ENCODE measurements around the gene PRPSAP1.
"Not testable (repeated sequence)": the region's sequence is repeated elsewhere in the genome, so short reads cannot be mapped to it uniquely, and the experiment has no call there.

PRPSAP1 gene

DNA sequence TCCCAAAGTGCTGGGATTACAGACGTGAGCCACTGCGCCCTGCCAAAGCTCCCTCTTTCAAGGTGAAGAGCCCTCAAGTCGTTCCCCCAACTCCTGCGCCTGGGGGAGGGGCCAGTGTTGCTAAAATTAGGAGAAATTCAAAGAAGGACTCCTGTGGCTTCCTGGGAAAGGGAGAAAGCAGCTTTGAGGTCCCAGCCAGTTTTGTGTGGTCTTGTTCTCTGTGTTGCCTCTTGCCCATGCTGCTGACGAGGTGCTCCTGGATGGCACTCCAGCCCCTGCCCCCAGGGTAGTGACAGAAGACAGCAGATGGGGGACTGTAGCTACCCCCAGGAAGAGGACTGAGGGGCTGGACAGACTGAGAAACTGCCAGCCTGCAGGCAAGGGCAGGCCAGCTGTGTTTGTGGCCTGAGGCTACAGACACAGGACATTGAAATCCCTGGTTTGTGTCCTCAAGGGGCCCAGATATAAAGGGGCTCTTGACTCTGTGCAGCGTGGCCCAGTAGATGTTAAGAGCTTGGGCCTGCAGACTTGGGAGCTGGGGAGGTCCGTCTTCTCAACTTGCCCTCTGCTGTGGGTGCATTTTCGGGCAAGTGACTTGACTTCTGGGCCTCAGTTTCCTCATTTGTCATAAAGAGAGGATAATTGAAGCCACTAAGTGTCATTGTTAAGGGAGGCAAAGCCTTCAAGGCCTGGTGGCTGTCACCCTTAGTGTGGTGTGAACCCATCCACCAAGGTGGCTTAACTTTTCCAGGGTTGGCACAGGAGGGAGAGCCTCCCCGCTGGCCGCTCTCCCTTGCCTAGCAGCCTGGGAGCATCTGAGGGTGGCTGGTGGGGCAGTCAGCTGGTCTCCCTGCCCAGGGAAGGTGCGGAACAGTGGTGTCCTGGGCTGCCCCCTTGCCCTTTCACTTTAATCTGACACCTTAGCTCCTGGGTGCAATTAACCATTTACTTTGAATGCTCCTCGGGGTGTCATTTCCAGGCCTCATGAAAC is 84.4 kb downstream of the PRPSAP1 start:
- H3K36me3 ChIP-seq, result peaks cover 21 to 48% (median 36%) of the 10 kb centered on the region in 11 experiments; a peak in 21 of 22 replicates
- peak overlapping the region; percentile 95 to 100 (median 99) for H3K9ac ChIP-seq
- H3K27ac ChIP-seq, result peak overlapping the region; percentile 88 to 99 (median 98)
- no peaks in the 10 kb centered on the region for H3K9me3 ChIP-seq (replicated peaks in 1 of 11)
- peaks cover 74 to 81% (median 77%) of the 10 kb centered on the region in 10 experiments for H3K4me1 ChIP-seq
- peaks cover 0 to 55% (median 11%) of the 10 kb centered on the region in 11 experiments; a peak in 12 of 22 replicates for H4K20me1 ChIP-seq
- no peaks in the 10 kb centered on the region for H3K27me3 ChIP-seq
- H3K4me3 ChIP-seq, result peak overlapping the region; percentile 38 to 97 (median 92)
- TF ChIP-seq Cebpa-rat (IDR thresholded peaks at IDR 0.05), result no peak
- H3K4me2 ChIP-seq, result peak overlapping the region; percentile 91 to 100 (median 98)

DNA sequence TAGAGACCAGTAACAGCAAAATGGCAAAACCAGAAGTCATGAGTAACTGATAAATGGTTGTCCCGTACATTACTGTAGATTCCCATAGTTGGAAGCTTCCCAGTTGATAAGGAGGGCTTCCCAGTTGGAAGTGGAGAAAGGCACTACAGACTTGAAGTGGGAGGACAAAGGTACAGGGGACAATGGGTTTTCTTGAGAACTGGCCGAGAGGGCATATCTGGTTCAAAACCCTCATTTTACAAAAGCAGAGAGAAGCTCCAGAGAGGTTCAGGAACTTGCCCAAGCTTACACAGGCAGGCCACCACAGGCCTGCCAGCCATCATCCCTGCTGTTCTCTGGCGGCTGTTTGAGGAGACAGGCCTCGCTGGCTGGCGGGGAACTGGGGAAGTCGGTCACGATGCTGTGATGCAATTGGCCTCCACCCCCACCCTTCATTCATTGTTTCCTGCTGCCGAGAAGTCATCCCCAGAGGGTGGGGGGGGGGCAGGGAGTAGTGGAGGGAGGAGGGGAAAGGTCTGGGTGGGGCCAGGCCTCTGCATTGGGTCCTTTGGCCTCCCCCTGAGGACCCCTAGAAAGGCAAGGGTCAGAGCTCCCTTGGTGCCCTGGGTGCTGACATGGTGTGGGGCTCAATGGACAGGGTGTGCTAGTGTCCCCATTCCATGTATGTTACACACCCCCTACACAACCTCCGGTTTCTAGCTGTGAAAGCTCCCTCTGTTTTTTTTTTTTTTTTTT is 85.5 kb downstream of the PRPSAP1 start:
- H3K9me3 ChIP-seq (replicated peaks in 1 of 11), result no peaks in the 10 kb centered on the region
- H3K27me3 ChIP-seq, result no peaks in the 10 kb centered on the region
- peak overlapping the region; percentile 88 to 99 (median 98) for H3K27ac ChIP-seq
- H3K4me1 ChIP-seq, result peaks cover 74 to 81% (median 78%) of the 10 kb centered on the region in 10 experiments
- peak overlapping the region; percentile 91 to 100 (median 98) for H3K4me2 ChIP-seq
- TF ChIP-seq Cebpa-rat (IDR thresholded peaks at IDR 0.05), result peak in 9 of 11 experiments; percentile 19 to 88 (median 71); a peak in 14 of 22 replicates
- peak overlapping the region; percentile 95 to 100 (median 99) for H3K9ac ChIP-seq
- peak overlapping the region; percentile 84 to 97 (median 94) for H3K4me3 ChIP-seq
- peaks cover 21 to 48% (median 36%) of the 10 kb centered on the region in 11 experiments; a peak in 21 of 22 replicates for H3K36me3 ChIP-seq
- peaks cover 0 to 44% (median 11%) of the 10 kb centered on the region in 11 experiments; a peak in 12 of 22 replicates for H4K20me1 ChIP-seq

DNA sequence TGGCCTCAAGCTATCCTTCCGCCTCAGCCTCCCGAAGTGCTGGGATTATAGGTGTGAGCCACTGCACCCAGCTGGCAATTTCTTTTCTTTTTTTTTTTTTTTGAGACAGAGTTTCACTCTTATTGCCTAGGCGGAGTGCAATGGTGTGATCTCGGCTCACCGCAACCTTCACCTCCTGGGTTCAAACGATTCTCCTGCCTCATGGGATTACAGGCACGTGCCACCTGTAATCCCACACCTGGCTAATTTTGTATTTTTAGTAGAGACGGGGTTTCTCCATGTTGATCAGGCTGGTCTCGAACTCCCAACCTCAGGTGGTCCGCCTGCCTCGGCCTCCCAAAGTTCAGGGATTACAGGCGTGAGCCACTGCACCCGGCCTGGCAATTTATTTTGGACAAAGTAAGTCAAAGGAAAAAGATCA is 86.1 kb downstream of the PRPSAP1 start:
- peaks cover 74 to 81% (median 78%) of the 10 kb centered on the region in 10 experiments for H3K4me1 ChIP-seq
- H3K4me3 ChIP-seq, result peak overlapping the region; percentile 84 to 97 (median 94)
- H3K27ac ChIP-seq, result peak overlapping the region; percentile 88 to 99 (median 98)

GRCh38 chr17:76267051-76267576 is 86.6 kb downstream of the PRPSAP1 start:
- Histone ChIP-seq H4K20me1 (peaks cover 0 to 33% (median 11%) of the 10 kb centered on the region in 11 experiments; a peak in 12 of 22 replicates), H3K9me3 (replicated peaks in 1 of 11) (no peaks in the 10 kb centered on the region), H3K4me1 (peaks cover 74 to 81% (median 78%) of the 10 kb centered on the region in 10 experiments), H3K4me2 (peak overlapping the region; percentile 91 to 100 (median 98)), H3K27me3 (no peaks in the 10 kb centered on the region), H3K4me3 (peak overlapping the region; percentile 84 to 97 (median 94)), H3K36me3 (peaks cover 21 to 48% (median 36%) of the 10 kb centered on the region in 11 experiments; a peak in 21 of 22 replicates), H3K27ac (peak overlapping the region; percentile 88 to 99 (median 98)), H3K9ac (peak overlapping the region; percentile 95 to 100 (median 99))
- no peak for TF ChIP-seq Cebpa-rat (IDR thresholded peaks at IDR 0.05)

More for the DNA sequence above, 86.1 kb downstream of the PRPSAP1 start:
- Histone ChIP-seq H3K36me3 (peaks cover 21 to 48% (median 36%) of the 10 kb centered on the region in 11 experiments; a peak in 21 of 22 replicates), H4K20me1 (peaks cover 0 to 38% (median 11%) of the 10 kb centered on the region in 11 experiments; a peak in 12 of 22 replicates), H3K4me2 (peak overlapping the region; percentile 91 to 100 (median 98)), H3K9ac (peak overlapping the region; percentile 95 to 100 (median 99))
- H3K27me3 ChIP-seq; H3K9me3 ChIP-seq (replicated peaks in 1 of 11): not testable (repeated sequence)

GRCh38 chr17:76266244-76266938 is 87.3 kb downstream of the PRPSAP1 start:
- Histone ChIP-seq H3K9ac (peak overlapping the region; percentile 95 to 100 (median 99)), H3K9me3 (replicated peaks in 1 of 11) (no peaks in the 10 kb centered on the region), H3K27ac (peak overlapping the region; percentile 88 to 99 (median 98)), H4K20me1 (peaks cover 0 to 32% (median 11%) of the 10 kb centered on the region in 11 experiments; a peak in 12 of 22 replicates), H3K4me2 (peak overlapping the region; percentile 91 to 100 (median 98)), H3K4me1 (peaks cover 74 to 81% (median 78%) of the 10 kb centered on the region in 10 experiments), H3K36me3 (peaks cover 21 to 45% (median 36%) of the 10 kb centered on the region in 11 experiments; a peak in 21 of 22 replicates), H3K4me3 (peak overlapping the region; percentile 84 to 97 (median 94)), H3K27me3 (no peaks in the 10 kb centered on the region)
- no peak for TF ChIP-seq Cebpa-rat (IDR thresholded peaks at IDR 0.05)

DNA sequence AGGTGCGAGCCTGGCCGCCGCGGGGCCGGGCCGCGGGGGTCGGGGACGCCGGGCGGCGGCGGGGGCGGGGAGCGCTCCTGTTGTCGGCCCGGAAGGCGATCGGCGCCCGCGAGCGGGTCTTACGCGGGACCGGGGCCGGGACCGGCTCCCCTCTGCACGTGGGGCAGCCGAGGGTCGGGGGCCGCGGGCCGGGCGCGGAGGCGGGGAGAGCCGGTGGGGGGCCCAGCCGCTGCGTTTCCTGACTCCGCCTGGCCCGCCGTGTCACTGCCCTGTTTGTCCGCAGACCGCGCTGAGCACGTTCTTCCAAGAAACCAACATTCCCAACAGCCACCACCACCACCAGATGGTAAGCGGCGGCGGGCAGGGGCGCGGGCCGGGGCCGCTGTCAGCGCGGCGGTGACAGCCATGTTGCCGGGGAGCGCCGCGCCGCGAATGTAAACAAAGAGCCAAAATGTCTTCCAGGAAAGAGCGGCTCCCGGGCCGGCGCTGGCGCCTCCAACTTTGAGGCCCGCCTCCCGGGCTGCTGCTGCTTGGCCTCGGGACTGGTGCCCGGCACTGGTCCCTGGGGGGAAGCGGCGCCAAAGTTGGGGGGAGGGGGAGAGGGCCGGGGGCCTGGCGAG is 88.0 kb downstream of the PRPSAP1 start:
- no peaks in the 10 kb centered on the region for H3K27me3 ChIP-seq
- TF ChIP-seq Cebpa-rat (IDR thresholded peaks at IDR 0.05), result no peak
- H3K4me1 ChIP-seq, result peaks cover 74 to 81% (median 78%) of the 10 kb centered on the region in 10 experiments
- H3K4me2 ChIP-seq, result peak overlapping the region; percentile 8 to 100 (median 98); a peak in 17 of 22 replicates
- H3K36me3 ChIP-seq, result peaks cover 15 to 39% (median 33%) of the 10 kb centered on the region in 11 experiments; a peak in 21 of 22 replicates
- peak overlapping the region; percentile 84 to 97 (median 94) for H3K4me3 ChIP-seq
- no peaks in the 10 kb centered on the region for H3K9me3 ChIP-seq (replicated peaks in 1 of 11)
- peaks cover 0 to 27% (median 11%) of the 10 kb centered on the region in 11 experiments; a peak in 12 of 22 replicates for H4K20me1 ChIP-seq
- H3K27ac ChIP-seq, result peak overlapping the region; percentile 88 to 99 (median 98)
- peak overlapping the region; percentile 95 to 100 (median 99) for H3K9ac ChIP-seq
